Kidney glomerular epithelial cell (primary cell): ENCODE data around the gene MAPT.
"Not testable (repeated sequence)": the region's sequence is repeated elsewhere in the genome, so short reads cannot be mapped to it uniquely, and the experiment has no call there.

Experiments used
- DNase-seq: peaks from one replicate; lab custom pipeline; 2025; lab: John Stamatoyannopoulos, UW

MAPT gene

DNA sequence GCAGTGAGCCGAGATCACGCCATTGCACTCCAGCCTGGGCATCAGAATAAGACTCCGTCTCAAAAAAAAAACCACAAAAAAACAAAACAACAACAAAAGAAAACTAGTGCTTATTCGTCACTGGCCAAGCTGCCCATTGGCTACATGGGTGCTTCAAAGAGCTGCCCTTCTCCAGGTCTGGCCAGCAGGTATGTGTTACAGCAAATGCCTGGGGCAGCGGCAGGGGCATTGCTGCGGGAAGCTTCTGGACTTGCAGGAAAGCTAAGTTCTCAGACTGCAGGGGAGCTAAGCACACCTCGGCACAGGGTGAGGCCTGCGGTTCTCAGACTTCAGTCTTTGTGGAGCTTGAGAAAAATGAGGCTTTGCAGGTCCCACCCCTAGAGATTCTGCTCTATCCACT lies 100.6 kb downstream of the MAPT start:
- DNase-seq, result no peak

- no peak for DNase-seq
Measured at GRCh38 chr17:45995627-45996270, 101.4 kb downstream of the MAPT start.

GRCh38 chr17:45996282-45996937 lies 102.1 kb downstream of the MAPT start:
- DNase-seq, result no peak

DNA sequence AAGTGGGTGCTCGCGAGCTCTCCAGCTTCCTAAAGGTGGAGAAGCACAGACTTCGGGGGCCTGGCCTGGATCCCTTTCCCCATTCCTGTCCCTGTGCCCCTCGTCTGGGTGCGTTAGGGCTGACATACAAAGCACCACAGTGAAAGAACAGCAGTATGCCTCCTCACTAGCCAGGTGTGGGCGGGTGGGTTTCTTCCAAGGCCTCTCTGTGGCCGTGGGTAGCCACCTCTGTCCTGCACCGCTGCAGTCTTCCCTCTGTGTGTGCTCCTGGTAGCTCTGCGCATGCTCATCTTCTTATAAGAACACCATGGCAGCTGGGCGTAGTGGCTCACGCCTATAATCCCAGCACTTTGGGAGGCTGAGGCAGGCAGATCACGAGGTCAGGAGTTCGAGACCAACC lies 102.8 kb downstream of the MAPT start:
- no peak for DNase-seq

DNA sequence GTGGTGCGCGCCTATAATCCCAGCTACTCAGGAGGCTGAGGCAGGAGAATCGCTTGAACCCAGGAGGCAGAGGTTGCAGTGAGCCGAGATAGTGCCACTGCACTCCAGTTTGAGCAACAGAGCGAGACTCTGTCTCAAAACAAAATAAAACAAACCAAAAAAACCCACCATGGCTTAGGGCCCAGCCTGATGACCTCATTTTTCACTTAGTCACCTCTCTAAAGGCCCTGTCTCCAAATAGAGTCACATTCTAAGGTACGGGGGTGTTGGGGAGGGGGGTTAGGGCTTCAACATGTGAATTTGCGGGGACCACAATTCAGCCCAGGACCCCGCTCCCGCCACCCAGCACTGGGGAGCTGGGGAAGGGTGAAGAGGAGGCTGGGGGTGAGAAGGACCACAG lies 103.3 kb downstream of the MAPT start:
- DNase-seq, result no peak

DNA sequence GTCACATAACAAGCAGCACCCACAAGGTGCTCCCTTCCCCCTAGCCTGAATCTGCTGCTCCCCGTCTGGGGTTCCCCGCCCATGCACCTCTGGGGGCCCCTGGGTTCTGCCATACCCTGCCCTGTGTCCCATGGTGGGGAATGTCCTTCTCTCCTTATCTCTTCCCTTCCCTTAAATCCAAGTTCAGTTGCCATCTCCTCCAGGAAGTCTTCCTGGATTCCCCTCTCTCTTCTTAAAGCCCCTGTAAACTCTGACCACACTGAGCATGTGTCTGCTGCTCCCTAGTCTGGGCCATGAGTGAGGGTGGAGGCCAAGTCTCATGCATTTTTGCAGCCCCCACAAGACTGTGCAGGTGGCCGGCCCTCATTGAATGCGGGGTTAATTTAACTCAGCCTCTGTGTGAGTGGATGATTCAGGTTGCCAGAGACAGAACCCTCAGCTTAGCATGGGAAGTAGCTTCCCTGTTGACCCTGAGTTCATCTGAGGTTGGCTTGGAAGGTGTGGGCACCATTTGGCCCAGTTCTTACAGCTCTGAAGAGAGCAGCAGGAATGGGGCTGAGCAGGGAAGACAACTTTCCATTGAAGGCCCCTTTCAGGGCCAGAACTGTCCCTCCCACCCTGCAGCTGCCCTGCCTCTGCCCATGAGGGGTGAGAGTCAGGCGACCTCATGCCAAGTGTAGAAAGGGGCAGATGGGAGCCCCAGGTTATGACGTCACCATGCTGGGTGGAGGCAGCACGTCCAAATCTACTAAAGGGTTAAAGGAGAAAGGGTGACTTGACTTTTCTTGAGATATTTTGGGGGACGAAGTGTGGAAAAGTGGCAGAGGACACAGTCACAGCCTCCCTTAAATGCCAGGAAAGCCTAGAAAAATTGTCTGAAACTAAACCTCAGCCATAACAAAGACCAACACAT lies 104.9 kb downstream of the MAPT start, which contains the start of gene STH:
STH (plus strand) TSS at position 264 of the 913 bp plus-strand sequence; CDS start at position 294, 30 bp downstream.
- DNase-seq, result no peak

DNA sequence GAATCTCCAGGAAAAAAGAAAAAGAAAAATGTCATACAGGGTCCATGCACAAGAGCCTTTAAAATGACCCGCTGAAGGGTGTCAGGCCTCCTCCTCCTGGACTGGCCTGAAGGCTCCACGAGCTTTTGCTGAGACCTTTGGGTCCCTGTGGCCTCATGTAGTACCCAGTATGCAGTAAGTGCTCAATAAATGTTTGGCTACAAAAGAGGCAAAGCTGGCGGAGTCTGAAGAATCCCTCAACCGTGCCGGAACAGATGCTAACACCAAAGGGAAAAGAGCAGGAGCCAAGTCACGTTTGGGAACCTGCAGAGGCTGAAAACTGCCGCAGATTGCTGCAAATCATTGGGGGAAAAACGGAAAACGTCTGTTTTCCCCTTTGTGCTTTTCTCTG lies 105.5 kb downstream of the MAPT start:
- no peak for DNase-seq

DNA sequence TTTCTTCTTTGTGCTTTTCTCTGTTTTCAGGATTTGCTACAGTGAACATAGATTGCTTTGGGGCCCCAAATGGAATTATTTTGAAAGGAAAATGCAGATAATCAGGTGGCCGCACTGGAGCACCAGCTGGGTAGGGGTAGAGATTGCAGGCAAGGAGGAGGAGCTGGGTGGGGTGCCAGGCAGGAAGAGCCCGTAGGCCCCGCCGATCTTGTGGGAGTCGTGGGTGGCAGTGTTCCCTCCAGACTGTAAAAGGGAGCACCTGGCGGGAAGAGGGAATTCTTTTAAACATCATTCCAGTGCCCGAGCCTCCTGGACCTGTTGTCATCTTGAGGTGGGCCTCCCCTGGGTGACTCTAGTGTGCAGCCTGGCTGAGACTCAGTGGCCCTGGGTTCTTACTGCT lies 105.9 kb downstream of the MAPT start:
- DNase-seq, result no peak

- DNase-seq, result no peak
Measured at GRCh38 chr17:46000757-46001156, 106.4 kb downstream of the MAPT start.

DNA sequence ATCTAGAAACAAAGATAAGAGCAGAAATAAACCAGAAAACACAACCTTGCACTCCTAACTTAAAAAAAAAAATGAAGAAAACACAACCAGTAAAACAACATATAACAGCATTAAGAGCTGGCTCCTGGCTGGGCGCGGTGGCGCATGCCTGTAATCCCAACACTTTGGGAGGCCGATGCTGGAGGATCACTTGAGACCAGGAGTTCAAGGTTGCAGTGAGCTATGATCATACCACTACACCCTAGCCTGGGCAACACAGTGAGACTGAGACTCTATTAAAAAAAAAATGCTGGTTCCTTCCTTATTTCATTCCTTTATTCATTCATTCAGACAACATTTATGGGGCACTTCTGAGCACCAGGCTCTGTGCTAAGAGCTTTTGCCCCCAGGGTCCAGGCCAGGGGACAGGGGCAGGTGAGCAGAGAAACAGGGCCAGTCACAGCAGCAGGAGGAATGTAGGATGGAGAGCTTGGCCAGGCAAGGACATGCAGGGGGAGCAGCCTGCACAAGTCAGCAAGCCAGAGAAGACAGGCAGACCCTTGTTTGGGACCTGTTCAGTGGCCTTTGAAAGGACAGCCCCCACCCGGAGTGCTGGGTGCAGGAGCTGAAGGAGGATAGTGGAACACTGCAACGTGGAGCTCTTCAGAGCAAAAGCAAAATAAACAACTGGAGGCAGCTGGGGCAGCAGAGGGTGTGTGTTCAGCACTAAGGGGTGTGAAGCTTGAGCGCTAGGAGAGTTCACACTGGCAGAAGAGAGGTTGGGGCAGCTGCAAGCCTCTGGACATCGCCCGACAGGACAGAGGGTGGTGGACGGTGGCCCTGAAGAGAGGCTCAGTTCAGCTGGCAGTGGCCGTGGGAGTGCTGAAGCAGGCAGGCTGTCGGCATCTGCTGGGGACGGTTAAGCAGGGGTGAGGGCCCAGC lies 107.3 kb downstream of the MAPT start:
- DNase-seq, result no peak

DNA sequence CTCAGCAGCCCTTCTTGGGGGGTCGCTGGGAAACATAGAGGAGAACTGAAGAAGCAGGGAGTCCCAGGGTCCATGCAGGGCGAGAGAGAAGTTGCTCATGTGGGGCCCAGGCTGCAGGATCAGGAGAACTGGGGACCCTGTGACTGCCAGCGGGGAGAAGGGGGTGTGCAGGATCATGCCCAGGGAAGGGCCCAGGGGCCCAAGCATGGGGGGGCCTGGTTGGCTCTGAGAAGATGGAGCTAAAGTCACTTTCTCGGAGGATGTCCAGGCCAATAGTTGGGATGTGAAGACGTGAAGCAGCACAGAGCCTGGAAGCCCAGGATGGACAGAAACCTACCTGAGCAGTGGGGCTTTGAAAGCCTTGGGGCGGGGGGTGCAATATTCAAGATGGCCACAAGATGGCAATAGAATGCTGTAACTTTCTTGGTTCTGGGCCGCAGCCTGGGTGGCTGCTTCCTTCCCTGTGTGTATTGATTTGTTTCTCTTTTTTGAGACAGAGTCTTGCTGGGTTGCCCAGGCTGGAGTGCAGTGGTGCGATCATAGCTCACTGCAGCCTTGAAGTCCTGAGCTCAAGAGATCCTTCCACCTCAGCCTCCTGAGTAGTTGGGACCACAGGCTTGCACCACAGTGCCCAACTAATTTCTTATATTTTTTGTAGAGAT lies 108.1 kb downstream of the MAPT start:
- DNase-seq, result peak; percentile 15

- no peak for DNase-seq
Measured at GRCh38 chr17:46002973-46003316, 108.6 kb downstream of the MAPT start.

DNA sequence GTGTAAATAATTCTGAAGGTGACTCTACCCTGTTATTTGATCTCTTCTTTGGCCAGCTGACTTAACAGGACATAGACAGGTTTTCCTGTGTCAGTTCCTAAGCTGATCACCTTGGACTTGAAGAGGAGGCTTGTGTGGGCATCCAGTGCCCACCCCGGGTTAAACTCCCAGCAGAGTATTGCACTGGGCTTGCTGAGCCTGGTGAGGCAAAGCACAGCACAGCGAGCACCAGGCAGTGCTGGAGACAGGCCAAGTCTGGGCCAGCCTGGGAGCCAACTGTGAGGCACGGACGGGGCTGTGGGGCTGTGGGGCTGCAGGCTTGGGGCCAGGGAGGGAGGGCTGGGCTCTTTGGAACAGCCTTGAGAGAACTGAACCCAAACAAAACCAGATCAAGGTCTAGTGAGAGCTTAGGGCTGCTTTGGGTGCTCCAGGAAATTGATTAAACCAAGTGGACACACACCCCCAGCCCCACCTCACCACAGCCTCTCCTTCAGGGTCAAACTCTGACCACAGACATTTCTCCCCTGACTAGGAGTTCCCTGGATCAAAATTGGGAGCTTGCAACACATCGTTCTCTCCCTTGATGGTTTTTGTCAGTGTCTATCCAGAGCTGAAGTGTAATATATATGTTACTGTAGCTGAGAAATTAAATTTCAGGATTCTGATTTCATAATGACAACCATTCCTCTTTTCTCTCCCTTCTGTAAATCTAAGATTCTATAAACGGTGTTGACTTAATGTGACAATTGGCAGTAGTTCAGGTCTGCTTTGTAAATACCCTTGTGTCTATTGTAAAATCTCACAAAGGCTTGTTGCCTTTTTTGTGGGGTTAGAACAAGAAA lies 109.8 kb downstream of the MAPT start:
- no peak for DNase-seq

- DNase-seq, result not testable (repeated sequence)
Measured at GRCh38 chr17:46006082-46006481, 111.7 kb downstream of the MAPT start.

GRCh38 chr17:46007461-46007965 lies 113.2 kb downstream of the MAPT start:
- no peak for DNase-seq

- no peak for DNase-seq
Measured at GRCh38 chr17:46008591-46008990, 114.2 kb downstream of the MAPT start.

DNA sequence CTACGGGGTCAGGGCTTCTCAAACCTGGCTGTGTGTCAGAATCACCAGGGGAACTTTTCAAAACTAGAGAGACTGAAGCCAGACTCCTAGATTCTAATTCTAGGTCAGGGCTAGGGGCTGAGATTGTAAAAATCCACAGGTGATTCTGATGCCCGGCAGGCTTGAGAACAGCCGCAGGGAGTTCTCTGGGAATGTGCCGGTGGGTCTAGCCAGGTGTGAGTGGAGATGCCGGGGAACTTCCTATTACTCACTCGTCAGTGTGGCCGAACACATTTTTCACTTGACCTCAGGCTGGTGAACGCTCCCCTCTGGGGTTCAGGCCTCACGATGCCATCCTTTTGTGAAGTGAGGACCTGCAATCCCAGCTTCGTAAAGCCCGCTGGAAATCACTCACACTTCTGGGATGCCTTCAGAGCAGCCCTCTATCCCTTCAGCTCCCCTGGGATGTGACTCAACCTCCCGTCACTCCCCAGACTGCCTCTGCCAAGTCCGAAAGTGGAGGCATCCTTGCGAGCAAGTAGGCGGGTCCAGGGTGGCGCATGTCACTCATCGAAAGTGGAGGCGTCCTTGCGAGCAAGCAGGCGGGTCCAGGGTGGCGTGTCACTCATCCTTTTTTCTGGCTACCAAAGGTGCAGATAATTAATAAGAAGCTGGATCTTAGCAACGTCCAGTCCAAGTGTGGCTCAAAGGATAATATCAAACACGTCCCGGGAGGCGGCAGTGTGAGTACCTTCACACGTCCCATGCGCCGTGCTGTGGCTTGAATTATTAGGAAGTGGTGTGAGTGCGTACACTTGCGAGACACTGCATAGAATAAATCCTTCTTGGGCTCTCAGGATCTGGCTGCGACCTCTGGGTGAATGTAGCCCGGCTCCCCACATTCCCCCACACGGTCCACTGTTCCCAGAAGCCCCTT lies 115.6 kb downstream of the MAPT start:
- DNase-seq, result no peak

DNA sequence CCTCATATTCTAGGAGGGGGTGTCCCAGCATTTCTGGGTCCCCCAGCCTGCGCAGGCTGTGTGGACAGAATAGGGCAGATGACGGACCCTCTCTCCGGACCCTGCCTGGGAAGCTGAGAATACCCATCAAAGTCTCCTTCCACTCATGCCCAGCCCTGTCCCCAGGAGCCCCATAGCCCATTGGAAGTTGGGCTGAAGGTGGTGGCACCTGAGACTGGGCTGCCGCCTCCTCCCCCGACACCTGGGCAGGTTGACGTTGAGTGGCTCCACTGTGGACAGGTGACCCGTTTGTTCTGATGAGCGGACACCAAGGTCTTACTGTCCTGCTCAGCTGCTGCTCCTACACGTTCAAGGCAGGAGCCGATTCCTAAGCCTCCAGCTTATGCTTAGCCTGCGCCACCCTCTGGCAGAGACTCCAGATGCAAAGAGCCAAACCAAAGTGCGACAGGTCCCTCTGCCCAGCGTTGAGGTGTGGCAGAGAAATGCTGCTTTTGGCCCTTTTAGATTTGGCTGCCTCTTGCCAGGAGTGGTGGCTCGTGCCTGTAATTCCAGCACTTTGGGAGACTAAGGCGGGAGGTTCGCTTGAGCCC lies 116.3 kb downstream of the MAPT start:
- no peak for DNase-seq
